ENCODE results near the gene THY1. TPM values are rescaled to one million over a fixed set of nuclear protein-coding genes. Genes with fewer than 3 reads are reported as not detected.

Gene THY1
- total and polyA plus RNA-seq, 4 experiments from 2014 or later = not detected

DNA sequence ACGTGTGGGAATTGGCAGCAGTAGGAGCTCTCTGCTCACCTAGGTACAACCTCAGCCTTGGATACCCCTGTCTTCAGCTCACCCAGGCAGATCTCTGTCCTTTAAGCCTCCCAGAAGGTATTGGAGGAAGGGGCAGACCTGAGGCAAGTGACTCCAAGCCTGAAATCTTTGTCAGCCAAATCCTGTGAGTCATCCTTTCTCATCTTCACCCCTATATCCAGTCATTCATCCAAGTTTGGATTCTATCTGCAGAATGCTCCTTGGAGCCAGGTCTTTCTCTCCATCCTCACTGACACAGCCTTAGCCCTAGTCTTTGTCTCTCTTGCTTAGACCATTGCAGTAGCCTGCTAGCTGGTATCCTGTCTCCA lies 10.4 kb upstream of the THY1 start:
- H3K9me3 Mint-ChIP-seq = peaks cover 0 to 12% (median 5%) of the 10 kb centered on the region in 8 donors
- no peaks in the 10 kb centered on the region for H3K4me1 Mint-ChIP-seq
- ChIA-PET CTCF (ENCODE audit: partially characterized antibody) (no interaction called here), POLR2A (ENCODE audit: partially characterized antibody) (interaction anchor here (0.7 kb wide), 1 partner anchor 9 kb away, joined by 3 read pairs; no protein-coding TSS in a partner anchor)
- no peaks in the 10 kb centered on the region for H3K36me3 ChIP-seq (ENCODE audit: insufficient read depth, low read length)
- H3K36me3 Mint-ChIP-seq = peaks cover 3 to 4% of the 10 kb centered on the region in 2 donors
- no peak overlapping the region for H3K27ac ChIP-seq (ENCODE audit: low read depth, low read length)
- H3K9me3 ChIP-seq (ENCODE audit: control insufficient read depth in 1 of 2, low read length in 2 of 2) = no peaks in the 10 kb centered on the region
- H3K4me1 ChIP-seq (ENCODE audit: insufficient read depth, low read length) = no peaks in the 10 kb centered on the region
- no peak overlapping the region for H3K4me3 Mint-ChIP-seq
- H3K27me3 Mint-ChIP-seq = peaks cover 8 to 26% of the 10 kb centered on the region in 2 donors
- intact Hi-C loops (cut with micrococcal nuclease) = no loop called here
- H3K4me3 ChIP-seq (ENCODE audit: low read length in 2 of 2) = no peak overlapping the region
- DNase-seq = no peak
- no peaks in the 10 kb centered on the region for H3K27me3 ChIP-seq (ENCODE audit: insufficient read depth, low read length)
- no peak overlapping the region for H3K27ac Mint-ChIP-seq

DNA sequence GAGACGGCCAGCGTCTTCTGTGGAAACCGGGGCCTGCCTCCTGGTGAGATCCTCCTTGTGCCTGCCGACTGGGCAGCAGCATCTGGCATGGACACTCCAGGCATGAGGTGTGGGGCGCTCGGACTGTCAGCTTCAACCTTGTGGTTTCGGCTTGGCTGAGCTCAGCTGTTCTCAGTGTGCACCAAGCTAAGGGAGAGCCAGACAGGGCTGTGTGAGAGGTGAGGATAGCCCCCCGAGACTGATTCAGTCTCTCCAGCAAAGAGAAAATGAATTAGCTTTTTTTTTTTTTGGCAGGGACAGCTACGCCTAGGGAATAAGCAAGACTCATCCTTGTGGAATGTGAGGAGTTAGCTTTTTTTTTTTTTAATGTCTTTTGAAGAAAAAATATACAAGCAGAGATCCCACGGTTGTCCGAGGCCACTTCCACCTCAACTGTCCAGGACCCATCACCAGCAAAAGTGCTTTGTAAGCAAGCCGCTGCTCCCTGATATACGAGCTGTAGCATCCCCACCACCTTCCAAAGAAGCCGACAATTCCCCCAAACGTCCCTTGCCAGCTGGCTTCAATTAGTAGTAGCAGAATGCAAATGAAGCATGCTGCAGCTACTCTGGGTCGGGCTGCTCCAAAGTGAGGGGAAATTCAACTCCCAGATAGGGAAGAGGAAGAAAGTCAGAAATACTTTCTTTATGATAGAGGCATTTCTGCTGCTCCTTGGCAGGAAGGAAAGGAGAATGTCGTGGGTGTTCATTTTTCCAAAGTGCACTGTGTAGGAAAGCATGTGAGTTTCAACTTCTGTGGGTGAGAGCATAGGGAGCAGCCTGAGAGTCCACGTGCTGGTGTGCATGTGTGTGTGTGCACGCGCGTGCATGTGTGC lies 9.7 kb upstream of the THY1 start:
- DNase-seq = no peak
- intact Hi-C loops (cut with micrococcal nuclease) = no loop called here
- ChIA-PET CTCF (ENCODE audit: partially characterized antibody) (no interaction called here), POLR2A (ENCODE audit: partially characterized antibody) (no interaction called here)
- Histone ChIP-seq H3K27ac (ENCODE audit: low read depth, low read length) (no peak overlapping the region), H3K4me3 (ENCODE audit: low read length in 2 of 2) (no peak overlapping the region), H3K4me1 (ENCODE audit: insufficient read depth, low read length) (no peaks in the 10 kb centered on the region), H3K27me3 (ENCODE audit: insufficient read depth, low read length) (no peaks in the 10 kb centered on the region), H3K36me3 (ENCODE audit: insufficient read depth, low read length) (no peaks in the 10 kb centered on the region), H3K9me3 (ENCODE audit: control insufficient read depth in 1 of 2, low read length in 2 of 2) (no peaks in the 10 kb centered on the region)
- Mint-ChIP-seq H3K4me3 (no peak overlapping the region), H3K36me3 (peaks cover 3 to 4% of the 10 kb centered on the region in 2 donors), H3K9me3 (peaks cover 0 to 12% (median 5%) of the 10 kb centered on the region in 8 donors), H3K27me3 (peaks cover 8 to 30% of the 10 kb centered on the region in 2 donors), H3K27ac (no peak overlapping the region), H3K4me1 (peaks cover 0 to 1% (median 0%) of the 10 kb centered on the region in 4 donors)

DNA sequence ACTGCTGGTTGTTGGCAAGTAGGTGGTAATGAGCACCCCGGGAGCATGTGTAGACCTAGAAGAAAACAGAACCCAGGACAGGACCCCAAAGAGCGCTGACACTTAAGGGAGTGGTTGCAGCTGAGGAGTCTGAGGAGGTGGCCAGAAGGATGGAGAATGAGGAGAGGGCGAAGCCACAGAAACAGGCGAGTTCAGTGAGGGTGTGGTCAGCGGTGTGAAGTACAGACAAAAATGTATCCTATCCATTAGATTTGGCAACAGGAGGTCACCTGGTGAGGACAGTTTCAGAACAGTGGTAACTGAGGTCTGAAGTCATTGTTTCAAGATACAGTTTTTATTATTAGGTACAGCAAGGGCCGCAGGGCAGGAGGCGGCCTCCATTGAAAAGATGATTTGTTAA lies 8.6 kb upstream of the THY1 start:
- Mint-ChIP-seq H3K4me3 (no peak overlapping the region), H3K4me1 (peaks cover under 1 to 2% (median under 1%) of the 10 kb centered on the region in 4 donors), H3K9me3 (peaks cover 0 to 4% (median 0%) of the 10 kb centered on the region in 8 donors), H3K27me3 (peaks cover 9 to 27% of the 10 kb centered on the region in 2 donors), H3K36me3 (no peaks in the 10 kb centered on the region), H3K27ac (no peak overlapping the region)
- Histone ChIP-seq H3K9me3 (ENCODE audit: control insufficient read depth in 1 of 2, low read length in 2 of 2) (no peaks in the 10 kb centered on the region), H3K27me3 (ENCODE audit: insufficient read depth, low read length) (no peaks in the 10 kb centered on the region), H3K4me3 (ENCODE audit: low read length in 2 of 2) (no peak overlapping the region), H3K27ac (ENCODE audit: low read depth, low read length) (no peak overlapping the region), H3K36me3 (ENCODE audit: insufficient read depth, low read length) (no peaks in the 10 kb centered on the region), H3K4me1 (ENCODE audit: insufficient read depth, low read length) (no peaks in the 10 kb centered on the region)
- ChIA-PET CTCF (ENCODE audit: partially characterized antibody) (interaction anchor here (1.3 kb wide), 1 partner anchor 17 kb away, joined by 3 read pairs; no protein-coding TSS in a partner anchor), POLR2A (ENCODE audit: partially characterized antibody) (no interaction called here)
- intact Hi-C loops (cut with micrococcal nuclease) = no loop called here
- DNase-seq = no peak

DNA sequence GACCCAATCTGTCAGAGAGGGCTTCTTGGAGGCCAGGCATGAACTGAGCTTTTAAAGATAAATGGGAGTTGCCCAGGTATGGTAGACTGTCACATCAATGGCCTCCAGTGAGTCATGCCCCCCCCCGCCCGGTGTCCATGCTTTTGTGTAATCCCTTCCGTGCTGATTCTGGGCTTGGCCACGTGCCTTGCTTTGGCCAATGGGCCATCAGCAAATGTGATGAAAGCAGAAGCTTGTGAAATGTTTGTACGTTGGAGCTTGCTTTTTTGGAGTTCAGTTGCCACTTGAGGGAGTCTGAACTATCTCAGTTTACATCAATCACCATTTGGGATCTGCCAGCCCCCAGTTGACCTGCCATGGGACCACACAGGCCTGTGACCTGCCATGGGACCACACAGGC lies 4.3 kb upstream of the THY1 start:
- Histone ChIP-seq H3K36me3 (ENCODE audit: insufficient read depth, low read length) (no peaks in the 10 kb centered on the region), H3K4me3 (ENCODE audit: low read length in 2 of 2) (no peak overlapping the region), H3K27me3 (ENCODE audit: insufficient read depth, low read length) (peaks cover 10% of the 10 kb centered on the region), H3K9me3 (ENCODE audit: control insufficient read depth in 1 of 2, low read length in 2 of 2) (no peaks in the 10 kb centered on the region), H3K4me1 (ENCODE audit: insufficient read depth, low read length) (peaks cover 13% of the 10 kb centered on the region), H3K27ac (ENCODE audit: low read depth, low read length) (no peak overlapping the region)
- Mint-ChIP-seq H3K27me3 (peaks cover 21 to 47% of the 10 kb centered on the region in 2 donors), H3K9me3 (peaks cover 0 to 1% (median 0%) of the 10 kb centered on the region in 8 donors), H3K4me3 (no peak overlapping the region), H3K27ac (no peak overlapping the region), H3K36me3 (no peaks in the 10 kb centered on the region), H3K4me1 (peaks cover 5 to 22% (median 13%) of the 10 kb centered on the region in 4 donors)
- DNase-seq = no peak
- POLR2A ChIA-PET (ENCODE audit: partially characterized antibody) = no interaction called here
- CTCF ChIA-PET (ENCODE audit: partially characterized antibody) = no interaction called here
- intact Hi-C loops (cut with micrococcal nuclease) = no loop called here

DNA sequence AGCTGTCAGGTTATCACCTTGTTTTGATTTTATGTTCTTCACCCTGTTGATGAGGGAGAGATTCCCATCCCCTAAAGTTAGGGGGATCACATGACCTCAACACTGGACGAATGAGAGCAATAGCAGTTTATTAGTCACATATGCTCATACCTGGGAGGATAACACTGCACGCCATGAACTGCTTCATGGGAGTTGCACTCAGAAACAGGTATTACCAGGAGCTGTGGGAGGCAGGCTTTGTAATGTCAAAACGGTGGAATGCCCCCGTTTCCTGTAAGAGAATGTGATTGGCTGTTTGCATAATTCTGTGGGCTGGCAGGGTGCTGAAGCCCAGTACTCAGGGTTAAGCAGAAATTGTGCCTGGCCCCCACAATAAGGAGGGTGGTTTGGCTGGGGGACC lies 3.2 kb upstream of the THY1 start:
- Histone ChIP-seq H3K36me3 (ENCODE audit: insufficient read depth, low read length) (no peaks in the 10 kb centered on the region), H3K4me1 (ENCODE audit: insufficient read depth, low read length) (peaks cover 25% of the 10 kb centered on the region), H3K27ac (ENCODE audit: low read depth, low read length) (no peak overlapping the region), H3K4me3 (ENCODE audit: low read length in 2 of 2) (no peak overlapping the region), H3K27me3 (ENCODE audit: insufficient read depth, low read length) (peaks cover 15% of the 10 kb centered on the region), H3K9me3 (ENCODE audit: control insufficient read depth in 1 of 2, low read length in 2 of 2) (no peaks in the 10 kb centered on the region)
- H3K36me3 Mint-ChIP-seq = no peaks in the 10 kb centered on the region
- ChIA-PET CTCF (ENCODE audit: partially characterized antibody) (no interaction called here), POLR2A (ENCODE audit: partially characterized antibody) (no interaction called here)
- peak overlapping the region in 1 of 8 donors; percentile 24 for H3K4me3 Mint-ChIP-seq
- no peak for DNase-seq
- H3K27me3 Mint-ChIP-seq = peaks cover 31 to 50% of the 10 kb centered on the region in 2 donors
- H3K27ac Mint-ChIP-seq = peak overlapping the region in 1 of 7 donors; percentile 18
- peaks cover 0 to 1% (median 0%) of the 10 kb centered on the region in 8 donors for H3K9me3 Mint-ChIP-seq
- H3K4me1 Mint-ChIP-seq = peaks cover 7 to 32% (median 20%) of the 10 kb centered on the region in 4 donors
- intact Hi-C loops (cut with micrococcal nuclease) = no loop called here

DNA sequence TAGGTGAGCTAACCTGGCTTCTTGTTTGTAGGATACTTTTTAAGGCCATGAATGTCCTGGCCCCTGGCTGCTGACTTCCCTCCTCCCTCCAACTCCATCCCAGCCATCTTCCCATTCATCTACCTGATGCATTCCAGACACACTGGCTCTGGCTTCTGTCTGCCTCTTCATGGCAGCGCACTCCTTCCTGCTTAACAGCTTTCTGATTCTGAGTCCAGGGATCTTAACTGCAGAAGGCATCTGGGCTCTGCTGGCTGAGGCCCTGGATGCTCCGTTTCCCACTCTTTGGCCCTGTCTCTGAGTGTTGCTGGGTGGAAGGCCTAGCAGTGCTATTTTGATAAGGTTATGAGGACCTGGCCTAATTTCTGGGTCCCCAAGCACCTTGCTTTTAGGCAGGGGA lies 1.8 kb upstream of the THY1 start:
- no peaks in the 10 kb centered on the region for H3K9me3 ChIP-seq (ENCODE audit: control insufficient read depth in 1 of 2, low read length in 2 of 2)
- H3K27me3 ChIP-seq (ENCODE audit: insufficient read depth, low read length) = peaks cover 15% of the 10 kb centered on the region
- Mint-ChIP-seq H3K4me3 (no peak overlapping the region), H3K9me3 (peaks cover 0 to 1% (median 0%) of the 10 kb centered on the region in 8 donors), H3K27ac (peak overlapping the region in 1 of 7 donors; percentile 9), H3K27me3 (peaks cover 30 to 56% of the 10 kb centered on the region in 2 donors), H3K4me1 (peaks cover 7 to 32% (median 20%) of the 10 kb centered on the region in 4 donors), H3K36me3 (no peaks in the 10 kb centered on the region)
- CTCF ChIA-PET (ENCODE audit: partially characterized antibody) = no interaction called here
- no peak overlapping the region for H3K27ac ChIP-seq (ENCODE audit: low read depth, low read length)
- no peaks in the 10 kb centered on the region for H3K36me3 ChIP-seq (ENCODE audit: insufficient read depth, low read length)
- POLR2A ChIA-PET (ENCODE audit: partially characterized antibody) = no interaction called here
- H3K4me3 ChIP-seq (ENCODE audit: low read length in 2 of 2) = no peak overlapping the region
- intact Hi-C loops (cut with micrococcal nuclease) = no loop called here
- peaks cover 25% of the 10 kb centered on the region for H3K4me1 ChIP-seq (ENCODE audit: insufficient read depth, low read length)
- no peak for DNase-seq

DNA sequence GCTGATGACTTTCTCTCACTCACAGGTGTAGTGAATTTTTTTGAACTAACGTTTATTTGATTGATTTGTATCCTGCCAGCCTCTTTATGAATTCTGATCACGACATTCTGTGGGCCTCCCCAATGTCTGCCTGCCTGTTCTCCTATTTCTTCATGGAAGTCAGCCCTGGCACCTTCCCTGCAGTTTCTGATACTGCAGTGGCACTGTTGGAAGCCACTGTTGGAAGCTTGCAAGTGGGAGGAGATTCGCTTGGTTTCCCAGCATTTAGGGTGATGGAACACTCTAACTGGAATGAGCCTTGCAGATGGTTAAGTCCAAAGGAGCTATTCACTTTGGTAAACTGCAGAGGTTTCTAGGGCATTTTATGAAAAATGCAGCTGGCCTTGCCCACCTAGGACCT lies 1.3 kb upstream of the THY1 start:
- no peaks in the 10 kb centered on the region for H3K36me3 Mint-ChIP-seq
- peaks cover 0 to 1% (median 0%) of the 10 kb centered on the region in 8 donors for H3K9me3 Mint-ChIP-seq
- peak overlapping the region in 1 of 8 donors; percentile 51 for H3K4me3 Mint-ChIP-seq
- no peaks in the 10 kb centered on the region for H3K9me3 ChIP-seq (ENCODE audit: control insufficient read depth in 1 of 2, low read length in 2 of 2)
- no peaks in the 10 kb centered on the region for H3K36me3 ChIP-seq (ENCODE audit: insufficient read depth, low read length)
- H3K4me3 ChIP-seq (ENCODE audit: low read length in 2 of 2) = no peak overlapping the region
- H3K27ac ChIP-seq (ENCODE audit: low read depth, low read length) = no peak overlapping the region
- H3K27me3 Mint-ChIP-seq = peaks cover 30 to 51% of the 10 kb centered on the region in 2 donors
- H3K4me1 Mint-ChIP-seq = peaks cover 7 to 32% (median 20%) of the 10 kb centered on the region in 4 donors
- intact Hi-C loops (cut with micrococcal nuclease) = no loop called here
- H3K27ac Mint-ChIP-seq = no peak overlapping the region
- peaks cover 25% of the 10 kb centered on the region for H3K4me1 ChIP-seq (ENCODE audit: insufficient read depth, low read length)
- CTCF ChIA-PET (ENCODE audit: partially characterized antibody) = no interaction called here
- POLR2A ChIA-PET (ENCODE audit: partially characterized antibody) = no interaction called here
- DNase-seq = no peak
- peaks cover 15% of the 10 kb centered on the region for H3K27me3 ChIP-seq (ENCODE audit: insufficient read depth, low read length)

Data from CD4-positive, alpha-beta memory T cell (primary cell).